ENCODE data around the gene GALNT2. TPM values are rescaled to one million over a fixed set of nuclear protein-coding genes. Genes with fewer than 3 reads are reported as not detected.

Gene GALNT2
- total and polyA plus RNA-seq, 4 experiments from 2014 or later = 11.5 to 20.9 (median 15.8) TPM

DNA sequence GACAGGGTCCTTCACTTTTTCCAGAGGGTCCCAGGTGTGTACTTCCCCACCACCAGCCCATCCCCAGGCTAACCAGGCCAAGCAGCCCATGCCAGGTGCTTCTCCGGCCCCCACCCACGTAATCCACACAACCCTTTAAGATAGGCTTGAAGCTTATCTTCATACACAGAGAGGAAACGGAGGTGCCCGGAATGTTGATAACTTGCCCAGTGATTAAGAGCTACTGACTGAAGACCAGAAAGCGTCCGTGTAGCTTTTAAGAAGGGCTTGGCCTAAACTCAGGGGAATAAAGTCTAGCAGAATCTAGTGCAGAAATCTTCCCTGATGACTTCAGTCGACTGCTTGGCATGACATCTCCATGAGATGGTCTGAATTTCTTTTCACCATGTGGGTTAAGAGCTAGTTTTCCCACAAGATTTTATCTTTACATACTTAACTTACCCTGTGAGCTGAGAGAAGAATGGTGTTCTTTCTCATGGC, 138.7 kb downstream of the GALNT2 start:
- Mint-ChIP-seq H3K9me3 (no peaks in the 10 kb centered on the region), H3K36me3 (peaks cover 25 to 43% of the 10 kb centered on the region in 2 donors), H3K27me3 (no peaks in the 10 kb centered on the region), H3K27ac (no peak overlapping the region), H3K4me1 (peaks cover 16 to 29% (median 25%) of the 10 kb centered on the region in 4 donors), H3K4me3 (no peak overlapping the region)
- POLR2A ChIA-PET (ENCODE audit: partially characterized antibody) = no interaction called here
- Histone ChIP-seq H3K27ac (ENCODE audit: low read depth, low read length) (no peak overlapping the region), H3K9me3 (ENCODE audit: control insufficient read depth in 1 of 2, low read length in 2 of 2) (no peaks in the 10 kb centered on the region), H3K4me1 (ENCODE audit: insufficient read depth, low read length) (peaks cover 11% of the 10 kb centered on the region), H3K4me3 (ENCODE audit: low read length in 2 of 2) (no peak overlapping the region), H3K27me3 (ENCODE audit: insufficient read depth, low read length) (no peaks in the 10 kb centered on the region), H3K36me3 (ENCODE audit: insufficient read depth, low read length) (peaks cover 3% of the 10 kb centered on the region)
- intact Hi-C loops (cut with micrococcal nuclease) = no loop called here
- CTCF ChIA-PET (ENCODE audit: partially characterized antibody) = interaction anchor here (1.3 to 1.6 kb wide), 2 partner anchors 8 to 16 kb away, joined by 4 read pairs; no protein-coding TSS in a partner anchor
- no peak for DNase-seq

DNA sequence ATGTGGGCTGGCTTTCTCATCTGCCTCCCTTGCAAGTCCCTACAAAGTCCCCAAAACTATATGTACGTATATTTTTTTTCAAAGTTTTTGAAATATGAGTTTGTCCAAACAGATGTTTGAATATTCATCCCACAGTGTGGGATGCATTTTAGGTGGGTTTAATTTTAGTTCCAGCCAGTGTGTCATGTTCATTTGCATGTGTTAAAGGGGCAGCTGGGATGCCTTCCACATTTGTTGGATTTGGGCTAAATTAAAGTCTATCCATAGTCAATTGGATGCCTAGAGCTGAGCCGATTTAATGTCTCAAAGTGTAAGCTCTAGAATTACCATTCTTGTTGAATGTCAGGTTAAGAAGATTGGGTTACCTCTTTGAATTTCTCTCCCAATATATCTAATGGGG, 139.2 kb downstream of the GALNT2 start:
- H3K27ac Mint-ChIP-seq = no peak overlapping the region
- ChIA-PET POLR2A (ENCODE audit: partially characterized antibody) (no interaction called here), CTCF (ENCODE audit: partially characterized antibody) (interaction anchor here (1.3 to 1.6 kb wide), 2 partner anchors 8 to 15 kb away, joined by 4 read pairs; no protein-coding TSS in a partner anchor)
- no peak overlapping the region for H3K4me3 ChIP-seq (ENCODE audit: low read length in 2 of 2)
- no peak overlapping the region for H3K4me3 Mint-ChIP-seq
- H3K36me3 ChIP-seq (ENCODE audit: insufficient read depth, low read length) = peaks cover 3% of the 10 kb centered on the region
- peaks cover 11% of the 10 kb centered on the region for H3K4me1 ChIP-seq (ENCODE audit: insufficient read depth, low read length)
- intact Hi-C loops (cut with micrococcal nuclease) = no loop called here
- H3K27me3 ChIP-seq (ENCODE audit: insufficient read depth, low read length) = no peaks in the 10 kb centered on the region
- peaks cover 16 to 32% (median 26%) of the 10 kb centered on the region in 4 donors for H3K4me1 Mint-ChIP-seq
- DNase-seq = no peak
- H3K9me3 ChIP-seq (ENCODE audit: control insufficient read depth in 1 of 2, low read length in 2 of 2) = no peaks in the 10 kb centered on the region
- no peaks in the 10 kb centered on the region for H3K9me3 Mint-ChIP-seq
- no peak overlapping the region for H3K27ac ChIP-seq (ENCODE audit: low read depth, low read length)
- no peaks in the 10 kb centered on the region for H3K27me3 Mint-ChIP-seq
- H3K36me3 Mint-ChIP-seq = peaks cover 25 to 42% of the 10 kb centered on the region in 2 donors

DNA sequence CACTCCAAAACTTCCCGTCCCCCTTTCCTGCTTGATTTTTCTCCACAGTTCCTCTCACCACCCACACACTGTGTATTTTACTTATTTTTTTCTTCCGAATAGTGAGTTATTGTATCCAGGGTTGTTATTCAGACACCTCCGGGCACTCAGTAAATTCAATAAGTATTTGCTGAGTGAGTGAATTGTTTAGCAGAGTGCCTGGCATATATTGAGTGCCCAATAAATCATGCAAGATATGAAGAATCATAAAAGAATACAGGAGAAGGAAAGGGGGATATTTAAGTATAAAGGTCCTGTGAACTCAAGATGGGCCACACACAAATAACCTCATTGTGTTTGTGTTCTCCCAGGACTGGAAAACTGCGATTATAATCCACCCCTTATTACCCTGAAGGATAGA, 139.9 kb downstream of the GALNT2 start:
- Mint-ChIP-seq H3K36me3 (peaks cover 21 to 37% of the 10 kb centered on the region in 2 donors), H3K9me3 (no peaks in the 10 kb centered on the region), H3K27ac (peak overlapping the region in 1 of 7 donors; percentile 4), H3K27me3 (no peaks in the 10 kb centered on the region), H3K4me1 (peaks cover 20 to 37% (median 30%) of the 10 kb centered on the region in 4 donors), H3K4me3 (no peak overlapping the region)
- intact Hi-C loops (cut with micrococcal nuclease) = no loop called here
- POLR2A ChIA-PET (ENCODE audit: partially characterized antibody) = interaction anchor here (0.6 kb wide), 1 partner anchor 1706 kb away, joined by 3 read pairs; no protein-coding TSS in a partner anchor
- peaks cover 3% of the 10 kb centered on the region for H3K36me3 ChIP-seq (ENCODE audit: insufficient read depth, low read length)
- H3K27me3 ChIP-seq (ENCODE audit: insufficient read depth, low read length) = no peaks in the 10 kb centered on the region
- no peak overlapping the region for H3K4me3 ChIP-seq (ENCODE audit: low read length in 2 of 2)
- H3K9me3 ChIP-seq (ENCODE audit: control insufficient read depth in 1 of 2, low read length in 2 of 2) = no peaks in the 10 kb centered on the region
- peaks cover 15% of the 10 kb centered on the region for H3K4me1 ChIP-seq (ENCODE audit: insufficient read depth, low read length)
- DNase-seq = no peak
- CTCF ChIA-PET (ENCODE audit: partially characterized antibody) = no interaction called here
- no peak overlapping the region for H3K27ac ChIP-seq (ENCODE audit: low read depth, low read length)

DNA sequence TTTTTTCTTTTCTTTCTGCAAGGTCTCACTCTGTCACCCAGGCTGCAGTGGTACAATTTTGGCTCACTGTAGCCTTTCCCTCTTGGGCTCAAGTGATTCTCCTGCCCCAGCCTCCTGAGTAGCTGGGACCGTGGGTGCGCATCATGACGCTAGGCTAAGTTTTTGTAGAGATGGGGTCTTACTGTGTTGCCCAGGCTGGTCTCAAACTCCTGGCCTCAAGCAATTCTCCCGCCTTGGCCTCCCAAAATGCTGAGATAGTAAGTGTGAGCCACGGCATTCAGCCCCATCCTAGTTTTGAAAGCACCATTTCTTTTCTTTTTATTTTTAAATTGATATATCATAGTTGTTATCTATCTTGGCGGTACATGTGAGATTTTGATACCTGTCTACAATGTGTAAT, 140.6 kb downstream of the GALNT2 start:
- Histone ChIP-seq H3K36me3 (ENCODE audit: insufficient read depth, low read length) (peaks cover 3% of the 10 kb centered on the region), H3K4me1 (ENCODE audit: insufficient read depth, low read length) (peaks cover 21% of the 10 kb centered on the region), H3K4me3 (ENCODE audit: low read length in 2 of 2) (no peak overlapping the region), H3K9me3 (ENCODE audit: control insufficient read depth in 1 of 2, low read length in 2 of 2) (no peaks in the 10 kb centered on the region), H3K27ac (ENCODE audit: low read depth, low read length) (no peak overlapping the region), H3K27me3 (ENCODE audit: insufficient read depth, low read length) (no peaks in the 10 kb centered on the region)
- peak overlapping the region in 1 of 7 donors; percentile 61 for H3K27ac Mint-ChIP-seq
- H3K4me1 Mint-ChIP-seq = peaks cover 26 to 43% (median 34%) of the 10 kb centered on the region in 4 donors
- CTCF ChIA-PET (ENCODE audit: partially characterized antibody) = no interaction called here
- intact Hi-C loops (cut with micrococcal nuclease) = no loop called here
- no peaks in the 10 kb centered on the region for H3K27me3 Mint-ChIP-seq
- H3K36me3 Mint-ChIP-seq = peaks cover 21 to 36% of the 10 kb centered on the region in 2 donors
- no peaks in the 10 kb centered on the region for H3K9me3 Mint-ChIP-seq
- POLR2A ChIA-PET (ENCODE audit: partially characterized antibody) = interaction anchor here (0.6 kb wide), 1 partner anchor 1707 kb away, joined by 3 read pairs; no protein-coding TSS in a partner anchor
- DNase-seq = no peak
- H3K4me3 Mint-ChIP-seq = no peak overlapping the region

DNA sequence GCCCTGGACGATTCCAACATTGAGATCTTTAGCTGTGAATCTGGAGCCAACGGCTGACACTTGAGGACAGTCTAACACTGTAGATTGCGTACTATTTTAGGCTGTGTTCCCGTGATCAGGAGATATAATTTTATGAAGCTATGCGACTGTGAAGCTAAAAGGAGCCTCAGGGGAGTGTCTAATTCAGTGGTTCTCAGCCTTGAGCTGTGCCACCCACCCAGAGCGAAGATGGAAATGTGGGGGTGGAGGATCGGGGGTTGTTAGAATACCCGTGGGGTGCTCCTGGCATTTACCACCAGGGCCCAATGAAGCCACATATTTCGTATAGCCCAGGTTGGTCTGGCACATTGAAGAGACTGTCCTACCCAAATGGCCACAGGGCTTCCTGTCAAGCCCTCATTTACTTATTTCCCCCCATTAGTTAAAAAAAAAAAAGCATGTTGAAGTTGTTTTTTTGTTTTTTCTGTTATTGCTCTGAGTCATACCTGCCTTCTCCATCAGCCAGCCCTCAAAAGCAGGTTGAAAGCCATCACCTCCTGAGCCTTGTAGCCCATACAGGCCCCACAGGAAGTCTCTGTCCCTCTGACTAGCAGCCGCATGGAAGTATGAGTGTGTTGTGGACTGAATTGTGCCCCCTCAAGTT, 141.7 kb downstream of the GALNT2 start:
- Histone ChIP-seq H3K9me3 (ENCODE audit: control insufficient read depth in 1 of 2, low read length in 2 of 2) (no peaks in the 10 kb centered on the region), H3K27ac (ENCODE audit: low read depth, low read length) (no peak overlapping the region), H3K27me3 (ENCODE audit: insufficient read depth, low read length) (no peaks in the 10 kb centered on the region), H3K36me3 (ENCODE audit: insufficient read depth, low read length) (no peaks in the 10 kb centered on the region), H3K4me1 (ENCODE audit: insufficient read depth, low read length) (peaks cover 30% of the 10 kb centered on the region), H3K4me3 (ENCODE audit: low read length in 2 of 2) (no peak overlapping the region)
- H3K27me3 Mint-ChIP-seq = no peaks in the 10 kb centered on the region
- peaks cover 12 to 26% of the 10 kb centered on the region in 2 donors for H3K36me3 Mint-ChIP-seq
- H3K4me1 Mint-ChIP-seq = peaks cover 34 to 54% (median 46%) of the 10 kb centered on the region in 4 donors
- H3K27ac Mint-ChIP-seq = peak overlapping the region; percentile 13 to 87 (median 61)
- POLR2A ChIA-PET (ENCODE audit: partially characterized antibody) = no interaction called here
- CTCF ChIA-PET (ENCODE audit: partially characterized antibody) = interaction anchor here (0.6 kb wide), 1 partner anchor 8 kb away, joined by 3 read pairs; no protein-coding TSS in a partner anchor
- H3K4me3 Mint-ChIP-seq = peak overlapping the region in 1 of 8 donors; percentile 9
- intact Hi-C loops (cut with micrococcal nuclease) = no loop called here
- no peaks in the 10 kb centered on the region for H3K9me3 Mint-ChIP-seq
- DNase-seq = no peak

DNA sequence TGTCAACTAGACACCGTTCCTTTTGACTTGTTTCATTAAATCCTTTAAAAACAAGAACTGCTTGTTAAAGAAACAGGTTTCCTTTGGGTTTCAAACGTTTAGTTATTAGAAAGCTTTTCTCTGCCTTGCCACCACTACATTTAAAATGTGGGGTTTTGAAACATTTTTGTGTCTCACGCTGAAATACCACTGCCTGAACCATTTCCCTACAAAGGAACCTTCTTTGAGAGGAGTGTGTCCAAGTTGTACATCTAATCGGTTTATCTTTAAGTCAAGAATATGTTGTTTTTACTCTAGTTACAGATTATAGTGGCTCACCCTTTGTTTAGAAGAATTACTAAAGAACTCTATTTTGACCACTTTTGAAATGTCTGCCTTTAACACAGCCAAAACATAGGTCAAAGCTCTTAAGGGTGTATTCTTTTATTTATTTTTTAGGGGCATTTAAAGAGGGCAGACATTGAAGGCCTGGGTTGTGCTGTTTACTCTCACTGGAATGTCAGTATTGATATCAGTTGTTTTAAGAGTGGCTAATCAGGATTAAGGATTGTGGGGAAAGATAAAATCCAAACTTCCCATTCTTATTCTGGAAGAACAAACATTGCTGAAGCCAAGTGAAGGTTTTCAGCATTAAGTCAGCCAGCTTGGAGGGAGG, 143.4 kb downstream of the GALNT2 start:
- DNase-seq = no peak
- H3K27me3 ChIP-seq (ENCODE audit: insufficient read depth, low read length) = no peaks in the 10 kb centered on the region
- no peaks in the 10 kb centered on the region for H3K9me3 ChIP-seq (ENCODE audit: control insufficient read depth in 1 of 2, low read length in 2 of 2)
- Mint-ChIP-seq H3K4me3 (peak overlapping the region in 2 of 8 donors; percentile 18 to 34), H3K27me3 (no peaks in the 10 kb centered on the region), H3K27ac (peak overlapping the region in 5 of 7 donors; percentile 39 to 59 (median 44)), H3K9me3 (no peaks in the 10 kb centered on the region), H3K36me3 (peaks cover 7 to 11% of the 10 kb centered on the region in 2 donors), H3K4me1 (peaks cover 37 to 58% (median 48%) of the 10 kb centered on the region in 4 donors)
- no peak overlapping the region for H3K27ac ChIP-seq (ENCODE audit: low read depth, low read length)
- peaks cover 30% of the 10 kb centered on the region for H3K4me1 ChIP-seq (ENCODE audit: insufficient read depth, low read length)
- H3K36me3 ChIP-seq (ENCODE audit: insufficient read depth, low read length) = no peaks in the 10 kb centered on the region
- ChIA-PET CTCF (ENCODE audit: partially characterized antibody) (no interaction called here), POLR2A (ENCODE audit: partially characterized antibody) (no interaction called here)
- H3K4me3 ChIP-seq (ENCODE audit: low read length in 2 of 2) = no peak overlapping the region
- intact Hi-C loops (cut with micrococcal nuclease) = no loop called here

DNA sequence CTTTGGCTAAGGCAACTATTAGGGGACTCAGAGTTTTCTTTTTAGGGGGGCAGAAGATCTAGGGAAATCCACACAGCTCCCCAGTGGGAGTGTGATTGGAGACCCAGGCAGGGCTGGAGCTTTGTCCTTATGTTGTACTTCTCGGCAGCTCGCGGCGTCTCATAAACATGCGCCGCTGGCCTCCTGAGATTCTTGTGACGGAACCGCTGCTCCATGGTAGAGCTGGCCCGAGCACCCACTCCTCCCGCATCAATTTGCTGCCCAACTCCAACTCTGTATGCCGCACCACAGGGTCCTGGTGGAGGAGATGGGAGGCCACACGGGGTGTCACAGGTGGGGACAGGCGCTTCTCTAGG, 143.9 kb downstream of the GALNT2 start:
- Mint-ChIP-seq H3K27ac (peak overlapping the region in 2 of 7 donors; percentile 42 to 44), H3K27me3 (no peaks in the 10 kb centered on the region), H3K36me3 (peaks cover 4 to 6% of the 10 kb centered on the region in 2 donors), H3K4me1 (peaks cover 37 to 58% (median 48%) of the 10 kb centered on the region in 4 donors), H3K9me3 (no peaks in the 10 kb centered on the region), H3K4me3 (peak overlapping the region in 2 of 8 donors; percentile 18 to 34)
- H3K4me1 ChIP-seq (ENCODE audit: insufficient read depth, low read length) = peaks cover 30% of the 10 kb centered on the region
- H3K9me3 ChIP-seq (ENCODE audit: control insufficient read depth in 1 of 2, low read length in 2 of 2) = no peaks in the 10 kb centered on the region
- H3K4me3 ChIP-seq (ENCODE audit: low read length in 2 of 2) = no peak overlapping the region
- CTCF ChIA-PET (ENCODE audit: partially characterized antibody) = no interaction called here
- intact Hi-C loops (cut with micrococcal nuclease) = no loop called here
- DNase-seq = no peak
- H3K36me3 ChIP-seq (ENCODE audit: insufficient read depth, low read length) = no peaks in the 10 kb centered on the region
- no peak overlapping the region for H3K27ac ChIP-seq (ENCODE audit: low read depth, low read length)
- POLR2A ChIA-PET (ENCODE audit: partially characterized antibody) = no interaction called here
- H3K27me3 ChIP-seq (ENCODE audit: insufficient read depth, low read length) = no peaks in the 10 kb centered on the region

Data from CD4-positive, alpha-beta memory T cell (primary cell).